Inflammatory macrophage treated with lipopolysaccharide for 4 hours (primary cell): Measurements from ENCODE around the gene POLDIP2.
A peak's percentile ranks its signal among the peaks of the same experiment; 100 is the strongest.
"Not testable (repeated sequence)": the region's sequence is repeated elsewhere in the genome, so short reads cannot be mapped to it uniquely, and the experiment has no call there.

Experiments
- DNase-seq: peaks from one replicate; pipeline ENCODE4 v3.0.0-alpha.2; 2020

POLDIP2 gene

DNA sequence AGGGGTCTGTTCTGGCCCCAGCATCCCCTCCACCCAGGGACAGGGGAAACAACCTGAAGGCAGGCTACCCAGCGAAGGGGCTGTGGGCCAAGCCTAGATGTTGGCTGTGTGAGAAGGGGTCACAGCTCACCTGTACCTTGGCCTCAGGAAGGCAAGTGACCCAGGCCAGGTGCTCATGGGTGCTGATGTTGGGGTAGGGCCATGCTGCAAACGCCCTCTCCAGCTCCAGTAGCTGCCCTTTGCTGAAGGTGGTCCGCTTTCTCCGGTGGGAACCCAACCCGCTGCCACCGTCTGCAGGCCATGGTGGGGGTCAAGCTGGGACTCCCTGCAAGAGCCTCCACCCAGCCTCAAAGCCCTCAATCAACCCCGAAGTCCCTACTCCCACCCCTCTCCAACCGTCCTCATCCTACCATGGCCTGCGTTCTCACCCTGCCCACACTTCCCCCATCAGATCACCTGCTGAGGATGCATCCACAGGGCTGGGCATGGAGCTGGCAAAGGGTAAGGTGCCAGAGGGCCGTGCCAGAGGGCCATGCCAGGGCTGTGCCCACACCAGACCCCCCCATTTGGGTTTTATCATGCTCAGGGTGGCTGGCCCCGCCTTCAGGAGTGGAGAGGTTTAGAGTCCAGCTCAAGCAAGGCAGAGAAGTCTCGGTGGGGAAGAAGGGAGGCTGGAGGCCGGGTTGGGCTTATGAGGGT lies 7.5 kb upstream of the POLDIP2 start, which contains the start of gene SEBOX:
SEBOX (minus strand) TSS at position 535 of the 699 bp plus-strand sequence; CDS start at position 487, 48 bp downstream.
- DNase-seq: no peak

DNA sequence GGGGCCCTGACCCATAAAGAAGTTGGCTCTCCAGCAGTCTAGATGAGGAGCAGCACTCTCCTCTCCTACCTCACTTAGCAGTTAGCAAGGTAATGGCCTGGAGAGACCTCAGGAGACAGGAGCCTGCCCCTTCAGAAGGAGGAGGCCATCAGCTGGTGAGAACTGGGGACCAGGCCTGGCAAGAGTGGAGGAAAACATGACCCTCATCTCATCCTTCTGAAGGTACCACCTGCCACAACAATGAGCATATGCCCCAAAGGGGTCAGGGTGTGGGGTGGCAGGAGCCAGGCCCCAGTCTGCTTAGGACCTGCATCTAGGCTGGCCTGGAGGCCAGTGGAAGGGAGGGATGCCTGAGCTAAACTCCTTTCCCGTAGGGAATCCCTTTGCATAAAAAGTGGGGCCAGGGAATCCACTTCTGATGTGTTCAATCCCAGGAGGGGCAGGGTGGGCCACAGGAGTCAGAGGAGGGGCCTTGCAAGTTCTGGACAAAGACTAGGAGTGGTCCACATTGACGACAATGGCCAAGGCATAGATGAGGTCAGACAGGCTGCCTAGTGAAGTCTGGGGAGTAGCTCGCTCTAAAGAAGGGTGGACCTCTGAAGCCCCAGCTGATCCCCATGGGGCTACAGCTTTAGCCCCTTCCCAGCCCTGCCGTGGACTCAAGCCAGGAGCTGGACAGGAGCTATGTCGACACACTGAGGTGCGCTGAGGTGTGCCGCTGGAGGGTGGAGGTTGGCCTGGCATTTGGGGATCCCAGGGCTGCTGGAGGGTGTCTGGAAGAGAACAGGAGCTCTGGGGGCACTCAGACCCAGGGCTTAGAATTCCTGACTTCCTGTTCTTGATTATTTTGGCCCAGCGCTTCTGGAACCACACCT lies 6.7 kb upstream of the POLDIP2 start:
- DNase-seq: no peak

DNA sequence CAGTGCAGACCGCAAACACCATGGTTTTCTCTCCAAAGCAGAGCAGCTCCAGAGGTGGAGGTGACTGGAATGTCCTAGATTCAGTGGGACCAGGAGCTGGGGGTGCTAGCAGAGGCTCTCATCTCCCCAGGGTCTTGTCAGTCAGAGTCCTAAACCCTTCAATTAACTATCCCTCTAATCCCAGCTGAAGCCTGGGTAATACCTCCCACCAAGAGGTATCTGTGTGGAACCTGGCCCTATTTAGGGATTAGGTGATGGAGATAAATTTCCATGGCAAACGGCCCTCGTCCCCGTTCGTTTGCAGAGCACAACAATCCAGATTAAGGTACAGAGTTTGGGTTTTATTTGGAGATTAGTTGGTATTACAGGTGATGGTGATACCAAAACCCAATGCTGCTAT lies 5.9 kb upstream of the POLDIP2 start:
- no peak for DNase-seq

DNA sequence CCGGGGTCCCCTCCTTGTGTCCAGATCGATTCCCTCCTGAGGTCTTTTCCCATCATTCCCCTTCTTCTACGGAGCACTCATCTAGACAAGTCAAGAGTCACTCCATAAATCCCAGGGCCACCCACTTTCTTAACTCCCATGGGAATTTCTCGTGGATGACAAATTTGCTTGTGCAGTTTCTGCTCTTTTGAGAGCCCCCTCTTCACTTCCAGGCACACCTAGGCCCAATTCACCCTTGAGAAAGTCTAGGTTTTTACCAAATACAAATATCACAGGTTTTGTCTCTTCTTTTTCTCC lies 522 bp upstream of the POLDIP2 start:
- no peak for DNase-seq

DNA sequence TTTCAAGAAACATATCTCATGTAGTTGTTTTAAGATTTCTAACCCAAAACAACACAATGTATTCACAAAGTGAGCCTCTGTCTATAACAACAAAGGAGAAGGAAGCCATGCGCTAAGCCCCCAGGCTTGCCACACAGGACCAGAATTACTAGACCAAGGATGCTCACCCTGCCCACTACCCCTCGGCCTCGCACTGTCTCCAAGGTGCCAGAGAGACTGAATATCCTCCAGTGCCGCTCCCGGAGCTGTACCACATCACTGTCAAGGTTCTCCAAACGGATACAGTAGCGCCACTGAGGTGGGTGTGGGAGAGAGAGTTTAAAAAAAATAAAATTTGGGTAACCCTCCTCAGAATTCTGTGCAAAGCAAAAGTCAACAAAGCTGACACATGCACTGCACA lies 7.1 kb downstream of the POLDIP2 start:
- DNase-seq: no peak

DNA sequence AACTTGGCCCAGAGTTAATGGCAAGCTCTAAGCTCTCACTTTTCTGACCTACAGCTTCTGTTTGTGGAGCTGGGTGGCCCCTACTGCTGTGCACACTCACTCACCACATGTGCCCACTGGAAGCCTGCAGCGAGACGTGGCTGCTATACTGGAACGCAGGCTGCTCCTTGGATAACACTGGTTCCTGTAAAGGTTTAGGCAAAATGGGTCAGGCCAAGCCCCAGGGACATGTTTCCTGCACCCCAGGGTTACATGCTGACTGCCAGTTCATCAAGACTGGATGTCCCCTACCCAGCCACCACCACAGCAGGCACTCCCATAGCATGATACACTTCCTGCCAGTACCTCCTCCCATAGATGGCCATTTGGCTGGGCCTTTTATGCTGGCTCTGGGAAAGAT lies 8.3 kb downstream of the POLDIP2 start:
- DNase-seq: no peak

DNA sequence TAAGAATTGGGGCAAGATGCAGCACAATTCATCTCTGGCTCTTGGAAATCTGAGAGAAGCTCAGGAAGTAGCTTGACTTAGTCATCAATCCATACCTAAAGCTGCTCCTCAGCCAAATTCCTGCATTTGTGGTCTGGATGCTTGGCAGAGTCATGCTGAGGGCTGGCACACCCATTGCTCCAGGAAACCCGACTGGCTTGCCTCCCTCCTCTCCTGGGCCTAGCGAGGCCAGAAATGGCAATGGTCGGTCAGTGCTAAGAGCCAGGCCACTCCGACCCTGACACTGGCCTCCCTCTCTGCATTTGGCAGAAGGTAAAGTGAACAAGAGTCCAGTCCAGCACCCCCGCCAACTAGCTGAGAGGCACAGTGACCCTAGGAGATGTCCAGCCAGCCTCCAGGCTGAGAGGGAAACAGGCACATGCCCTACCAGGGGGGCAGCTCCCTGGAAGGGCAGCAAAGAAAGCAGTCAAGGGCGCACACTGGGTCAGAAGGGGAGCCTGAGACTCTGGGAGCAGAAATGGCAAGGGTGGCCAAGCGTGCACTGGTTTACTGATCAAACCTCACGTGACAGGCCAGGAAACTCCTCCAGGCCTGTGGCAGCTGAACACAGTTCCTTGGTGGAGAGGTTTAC lies 10.0 kb downstream of the POLDIP2 start:
- DNase-seq: no peak

DNA sequence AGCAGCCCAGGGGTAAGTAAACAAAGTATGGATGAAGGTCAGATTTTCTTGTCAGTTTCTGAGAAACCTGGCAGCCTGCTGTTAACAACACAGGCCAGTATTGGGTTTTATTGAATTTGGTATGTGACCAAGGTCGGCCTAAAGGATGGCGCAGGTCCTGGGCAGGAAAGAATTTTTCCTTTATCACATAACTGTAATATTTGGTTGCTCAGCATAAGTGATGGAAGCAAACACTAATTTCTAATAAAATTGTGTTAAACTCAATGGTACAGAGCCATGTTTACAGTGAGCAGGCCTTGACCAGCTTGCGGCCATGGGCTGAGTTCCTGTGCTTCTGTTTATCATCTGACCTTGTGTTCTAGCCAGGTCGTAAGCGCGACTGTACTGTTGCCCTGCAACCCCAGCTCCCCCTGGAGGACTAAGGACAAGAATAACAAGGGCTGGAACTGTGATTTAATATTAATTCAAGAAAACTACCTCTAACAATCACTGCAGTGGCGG lies 10.5 kb downstream of the POLDIP2 start:
- no peak for DNase-seq

DNA sequence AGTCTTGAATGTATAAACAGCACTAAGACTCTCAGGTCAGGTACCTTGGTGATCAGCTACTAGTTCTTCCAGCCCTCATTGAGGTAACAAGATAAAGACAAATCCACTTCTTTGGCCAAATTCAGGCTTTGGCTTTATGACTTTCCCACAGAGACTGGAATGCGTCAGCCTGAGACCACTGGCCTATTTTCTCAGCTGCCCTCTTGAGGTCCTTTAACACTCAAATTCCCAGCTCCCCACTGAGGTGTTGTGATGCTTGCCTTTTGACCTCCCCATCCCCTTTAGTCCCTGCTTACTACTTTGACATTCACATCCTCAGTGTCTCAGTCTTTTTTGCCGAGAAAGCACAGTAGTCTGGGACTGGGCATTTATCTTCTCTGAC lies 11.1 kb downstream of the POLDIP2 start:
- DNase-seq: no peak

DNA sequence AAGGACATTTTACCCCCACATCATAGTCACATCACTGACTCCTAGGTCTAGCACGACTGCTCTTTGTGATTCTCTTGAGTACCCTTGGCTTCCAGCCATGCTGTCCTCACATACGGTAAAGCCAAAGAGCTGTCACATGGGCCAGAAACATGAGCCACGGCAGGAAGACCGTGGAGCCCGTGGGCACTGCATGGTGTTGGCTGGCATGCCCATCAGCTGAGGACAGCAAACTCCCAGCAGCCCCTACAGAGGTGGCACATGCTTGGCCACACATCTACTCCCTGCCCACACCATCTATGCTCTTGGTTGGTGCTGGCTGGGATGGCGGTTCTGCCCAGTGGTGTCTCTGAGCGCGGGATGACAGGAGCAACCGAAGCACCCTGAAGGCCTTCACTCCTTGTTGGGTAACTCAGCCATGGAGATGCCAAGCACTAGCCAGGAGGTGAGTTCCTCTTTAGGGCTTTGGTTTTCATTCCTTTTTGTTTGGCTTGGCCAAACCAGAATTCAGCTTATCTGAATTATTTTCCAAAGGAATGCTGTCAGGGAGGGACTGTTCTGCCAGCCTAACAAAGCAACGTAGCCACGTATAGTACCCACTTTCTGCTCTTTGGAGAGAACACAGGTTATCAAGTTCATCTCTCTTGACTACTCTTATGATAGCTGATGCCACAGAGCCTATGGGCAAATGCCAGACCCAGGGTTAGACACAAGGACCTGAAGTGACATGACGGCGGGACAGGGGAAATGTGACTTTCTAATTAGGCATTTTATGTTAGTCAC lies 11.7 kb downstream of the POLDIP2 start:
- DNase-seq: no peak

DNA sequence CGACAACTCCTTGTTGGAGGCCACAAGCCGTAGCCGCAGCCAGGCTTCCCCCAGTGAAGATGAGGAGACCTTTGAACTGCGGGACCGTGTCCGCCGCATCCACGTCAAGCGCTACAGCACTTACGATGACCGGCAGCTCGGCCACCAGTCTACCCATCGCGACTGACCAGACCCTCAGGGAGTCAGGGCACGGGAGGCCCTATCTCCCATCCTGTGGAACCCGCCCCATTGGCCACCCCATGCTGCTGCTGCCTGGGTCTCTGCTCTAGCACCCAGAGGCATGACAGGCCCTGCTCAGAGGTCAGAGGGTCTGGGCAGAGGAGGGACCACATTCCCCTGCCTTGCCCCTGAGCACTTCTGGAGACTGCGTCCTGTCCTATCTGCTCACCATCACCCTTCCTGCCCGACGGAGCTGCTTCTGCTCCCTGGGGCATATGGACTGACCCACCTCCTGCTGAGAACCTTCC lies 12.9 kb downstream of the POLDIP2 start:
- no peak for DNase-seq

DNA sequence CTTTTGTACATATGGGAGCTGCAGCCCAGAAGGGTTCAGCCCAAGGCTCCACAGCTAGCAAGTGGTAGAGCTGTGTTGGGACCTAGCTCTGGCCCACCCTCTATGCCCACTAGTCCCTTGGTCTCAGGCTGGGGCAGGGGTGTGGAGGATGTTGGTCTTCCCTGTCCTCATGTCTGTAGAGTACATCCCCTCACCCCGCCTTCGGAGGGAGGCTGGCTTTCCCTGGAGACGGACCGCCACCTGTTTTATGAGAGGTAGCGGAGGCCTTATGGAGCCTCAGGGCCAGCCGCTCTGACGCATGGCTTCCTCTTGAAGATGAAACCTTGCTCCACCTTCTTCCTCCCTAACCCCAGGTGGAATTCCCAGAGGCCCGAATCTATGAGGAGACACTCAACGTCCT lies 13.3 kb downstream of the POLDIP2 start:
- no peak for DNase-seq

DNA sequence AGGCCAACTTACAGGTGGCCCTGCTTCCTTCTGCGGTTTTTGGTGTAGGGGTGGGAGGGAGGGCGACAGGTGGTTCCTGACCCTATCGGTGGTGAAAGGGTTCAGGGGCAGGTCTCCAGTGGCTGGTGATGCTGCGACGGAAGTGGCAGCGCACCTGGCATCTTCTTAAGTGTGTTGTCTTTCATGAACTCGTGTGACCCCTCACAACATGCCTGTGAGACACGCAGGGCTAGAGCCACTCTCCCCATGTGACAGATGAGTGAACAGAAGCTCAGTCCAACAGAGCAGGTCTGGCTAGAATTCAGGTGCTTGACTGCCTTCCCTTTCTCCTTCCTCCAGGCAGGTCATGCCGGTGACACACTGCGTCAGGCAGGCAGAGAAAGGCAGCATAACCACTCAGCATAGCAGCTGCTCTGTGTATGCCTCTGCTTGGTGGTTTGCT lies 13.8 kb downstream of the POLDIP2 start:
- no peak for DNase-seq

DNA sequence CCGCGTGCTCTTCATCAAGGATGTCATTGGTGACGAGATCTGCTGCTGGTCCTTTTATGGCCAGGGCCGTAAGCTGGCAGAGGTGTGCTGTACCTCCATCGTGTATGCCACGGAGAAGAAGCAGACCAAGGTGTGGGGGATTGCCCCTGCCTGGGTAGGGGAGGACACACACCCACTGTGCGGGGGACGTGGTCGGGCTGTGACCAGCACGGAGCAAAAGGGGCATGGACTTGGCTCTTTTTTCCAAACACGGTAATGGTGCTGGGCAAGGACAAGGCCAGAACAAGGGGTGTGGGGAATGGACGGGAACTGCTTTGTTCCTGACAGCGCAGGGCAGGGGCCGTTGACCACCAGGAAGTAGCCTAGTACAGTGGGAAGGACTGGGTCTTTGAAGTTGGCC lies 15.0 kb downstream of the POLDIP2 start:
- no peak for DNase-seq

DNA sequence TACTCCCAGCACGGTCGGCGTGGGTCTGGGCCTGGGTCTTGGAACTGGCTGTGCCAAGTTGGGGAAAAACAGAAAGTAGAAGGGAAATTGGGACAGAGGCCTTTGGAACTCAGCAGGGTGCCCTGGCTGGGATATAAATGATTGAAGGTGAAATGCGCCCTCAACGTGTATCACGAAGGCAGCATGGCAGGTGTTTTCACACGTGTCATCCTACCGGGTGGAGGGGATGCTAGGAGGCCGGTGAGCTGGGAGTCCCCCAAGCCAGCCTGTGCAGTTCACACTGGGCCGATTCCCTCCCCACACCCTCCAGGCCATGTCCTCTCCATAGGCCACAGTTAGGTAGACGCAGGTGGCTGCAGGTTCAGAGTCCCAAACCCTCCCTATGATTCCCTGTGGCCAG lies 15.8 kb downstream of the POLDIP2 start:
- DNase-seq: no peak

DNA sequence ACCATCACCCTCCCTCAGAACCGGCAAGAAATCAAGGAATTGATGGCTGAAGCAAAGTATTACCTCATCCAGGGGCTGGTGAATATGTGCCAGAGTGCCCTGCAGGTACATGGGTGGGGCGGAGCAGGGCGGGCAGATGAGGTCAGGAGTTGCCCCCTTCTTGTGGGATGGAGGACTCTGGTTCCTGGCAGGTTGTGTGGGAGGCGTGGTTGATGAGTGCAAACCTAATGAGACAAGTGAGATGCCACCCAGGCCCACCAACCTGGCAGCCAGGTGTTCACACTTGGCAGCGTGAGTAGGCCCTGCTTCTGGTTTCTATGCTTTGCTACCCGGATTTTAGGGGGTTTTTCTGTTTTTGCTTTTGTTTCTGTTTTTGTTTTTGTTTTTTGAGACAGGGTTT lies 17.0 kb downstream of the POLDIP2 start:
- DNase-seq: no peak

DNA sequence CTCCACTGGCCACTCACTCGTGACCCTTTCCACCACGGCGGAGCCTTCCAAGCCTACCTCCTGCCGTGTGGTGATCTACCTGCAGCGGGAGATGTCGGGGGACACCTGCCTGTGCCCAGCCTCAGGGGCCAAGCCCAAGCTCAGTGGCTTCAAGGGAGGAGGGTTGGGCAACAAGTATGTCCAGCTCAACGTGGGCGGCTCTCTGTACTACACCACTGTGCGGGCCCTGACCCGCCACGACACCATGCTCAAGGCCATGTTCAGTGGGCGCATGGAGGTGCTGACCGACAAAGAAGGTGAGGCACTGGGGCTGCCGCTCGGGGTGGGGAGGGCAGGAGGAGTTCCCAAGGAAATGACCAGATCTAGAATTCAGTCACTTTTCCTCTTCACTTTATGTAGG lies 17.9 kb downstream of the POLDIP2 start:
- DNase-seq: no peak

DNA sequence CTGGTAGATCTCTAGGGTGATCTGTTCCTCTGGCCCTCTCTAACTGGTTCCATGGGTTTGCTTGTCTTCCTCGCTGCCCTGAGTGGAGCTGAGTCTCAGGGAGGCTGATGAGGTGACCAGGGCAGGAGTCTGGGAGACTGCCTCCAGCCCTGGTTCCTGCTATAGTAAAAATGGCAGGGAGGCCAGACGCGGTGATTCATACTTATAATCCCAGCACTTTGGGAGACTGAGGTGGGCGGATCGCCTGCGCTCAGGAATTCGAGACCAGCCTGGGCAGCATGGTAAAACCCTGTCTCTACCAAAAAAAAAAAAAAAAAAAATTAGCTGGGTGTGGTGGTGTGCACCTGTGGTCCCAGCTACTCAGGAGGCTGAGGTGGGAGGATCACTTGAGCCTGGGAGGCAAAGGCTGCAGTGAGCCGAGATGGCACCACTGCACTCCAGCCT lies 18.5 kb downstream of the POLDIP2 start:
- DNase-seq: not testable (repeated sequence)

DNA sequence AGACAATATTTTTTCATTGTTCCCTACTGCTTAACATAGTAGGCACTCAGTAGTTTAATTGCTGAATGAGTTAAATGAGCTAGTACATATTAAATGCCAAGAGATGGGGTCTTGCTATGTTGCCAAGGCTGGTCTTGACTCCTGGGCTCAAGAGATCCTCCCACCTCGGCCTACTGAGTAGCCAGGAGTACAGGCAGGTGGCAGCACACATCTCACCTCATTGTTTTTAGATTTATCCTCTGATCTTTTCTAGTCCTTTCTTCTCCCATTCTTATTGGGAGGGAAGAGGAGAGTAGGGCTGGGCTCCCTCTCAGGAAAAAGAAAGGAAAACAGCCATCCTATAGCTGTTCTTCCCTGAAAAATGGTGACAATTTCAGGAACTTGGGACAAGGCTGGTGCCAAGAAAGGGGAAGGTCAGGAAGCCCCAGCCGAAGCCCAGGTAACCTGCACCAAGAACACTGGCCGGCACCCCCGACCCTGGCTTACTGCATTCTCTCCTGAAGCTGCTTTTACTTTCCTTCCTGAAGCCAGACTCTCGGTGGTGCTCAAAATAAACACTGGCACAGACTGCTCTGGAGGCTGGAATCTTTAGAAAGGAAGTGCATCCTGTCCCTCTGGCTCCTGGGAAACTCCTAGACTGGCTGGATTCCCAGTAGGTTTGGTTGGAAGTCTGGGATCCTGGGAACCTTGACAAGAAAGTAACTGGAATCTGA lies 19.1 kb downstream of the POLDIP2 start:
- no peak for DNase-seq

DNA sequence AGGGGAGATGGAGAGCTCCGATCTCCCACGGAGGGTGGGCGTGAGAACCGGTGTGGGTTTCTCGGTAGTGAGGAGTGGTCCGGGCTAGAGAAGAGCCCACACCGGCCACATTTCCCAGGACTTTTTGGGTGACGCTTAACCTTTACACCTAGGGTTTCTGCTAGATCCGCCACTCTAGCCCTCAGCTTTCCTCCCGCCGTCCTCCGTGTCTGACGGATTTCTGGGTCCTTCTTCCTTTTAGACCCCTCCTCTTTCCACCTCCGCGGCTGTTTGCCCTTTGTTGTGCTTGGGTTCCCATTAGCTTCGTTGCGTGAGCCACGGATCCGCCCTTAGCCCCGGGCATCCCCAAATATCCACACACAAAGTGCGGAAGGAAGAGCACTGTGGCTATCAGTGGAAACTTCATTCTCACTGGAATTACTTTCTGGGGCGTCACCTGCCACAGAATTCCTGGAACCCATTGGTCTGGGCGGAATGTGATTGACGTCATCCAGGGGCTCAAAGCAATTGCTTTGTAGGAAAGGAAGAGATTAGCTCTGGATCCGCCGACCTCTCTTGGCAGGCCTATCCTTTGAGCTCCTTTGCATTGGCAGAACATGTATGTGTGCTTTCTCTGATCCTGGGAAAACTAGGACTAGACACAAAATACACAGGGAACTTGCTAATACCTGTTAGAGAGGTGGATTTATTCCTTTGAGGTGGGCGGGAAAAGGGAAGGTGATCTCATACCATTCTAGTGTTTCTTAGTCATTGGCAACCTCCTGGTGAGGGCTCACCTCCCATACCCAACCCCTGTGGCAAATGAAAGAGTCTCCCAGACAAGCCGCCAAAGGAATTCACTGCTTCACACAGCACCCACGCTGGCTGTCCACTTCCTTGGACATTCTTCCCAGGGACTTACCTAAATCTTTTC lies 21.1 kb downstream of the POLDIP2 start:
- DNase-seq: peak; percentile 42
